Cardiac muscle cell (in vitro differentiated cells and primary cell): Measurements from ENCODE around the gene CERS6. TPM values are rescaled to one million over a fixed set of nuclear protein-coding genes. Genes with fewer than 3 reads are reported as not detected.

Experiments
- DNase-seq, 2 donors: peaks; one replicate each; pipeline versions ENCODE4 v3.0.0 to v3.0.0-alpha.2; 2010 to 2017; ENCODE audit warnings: low read depth in 1 of 2, low spot score in 1 of 2
- H3K27ac ChIP-seq: fragments of 200-600 bp; sonication (generic); 2 replicates; pipeline ENCODE4 v1.5.1; 2016
- H3K27me3 ChIP-seq: fragments of 200-600 bp; sonication (generic); 2 replicates; pipeline ENCODE4 v1.6.0; 2016; ENCODE audit warnings: control low read depth
- H3K36me3 ChIP-seq: fragments of 200-600 bp; sonication (generic); 2 replicates; pipeline ENCODE4 v1.5.1; 2016; ENCODE audit warnings: control low read depth
- H3K4me1 ChIP-seq: fragments of 200-600 bp; sonication (generic); 2 replicates; pipeline ENCODE4 v1.8.1; 2017; ENCODE audit warnings: low read depth, mild to moderate bottlenecking, mixed run types
- H3K4me3 ChIP-seq: fragments of 200-600 bp; sonication (generic); 2 replicates; pipeline ENCODE4 v1.5.1; 2016; ENCODE audit warnings: mild to moderate bottlenecking
- H3K9me3 ChIP-seq: fragments of 200-600 bp; sonication (generic); 2 replicates; pipeline ENCODE4 v1.5.1; 2017; ENCODE audit warnings: low read depth, mild to moderate bottlenecking, control low read depth
- CTCF ChIP-seq: IDR thresholded peaks from 2 replicates; pipeline ENCODE4 v1.5.1; 2012; ENCODE audit warnings: low read depth, mild to moderate bottlenecking, low read length
- polyA plus RNA-seq: library from polyadenylated mRNA; unstranded; fragments of >200 nt; fragmentation: Nextera tagmentation; extraction: Ambion mirVana; gene quantifications from 2 replicates; pipeline ENCODE4 v1.2.1, GENCODE V29; 2016
- total RNA-seq: library from RNA; depleted of rRNA; stranded (reverse); fragments of >200 nt; gene quantifications from 2 replicates; pipeline ENCODE4 v1.2.3, GENCODE V29; 2016

Gene CERS6
- total and polyA plus RNA-seq, 2 experiments from 2014 or later, result 17.1 to 26.6 TPM

GRCh38 chr2:168436840-168437239 lies 19.2 kb upstream of the CERS6 start:
- no peak for TF ChIP-seq CTCF
- Histone ChIP-seq H3K4me3 (no peak overlapping the region), H3K9me3 (no peaks in the 10 kb centered on the region), H3K27me3 (no peaks in the 10 kb centered on the region), H3K4me1 (peaks cover 10% of the 10 kb centered on the region), H3K27ac (no peak overlapping the region), H3K36me3 (no peaks in the 10 kb centered on the region)
- DNase-seq, result peak in 1 of 2 donors; percentile 44

GRCh38 chr2:168438553-168438952 lies 17.5 kb upstream of the CERS6 start:
- Histone ChIP-seq H3K4me1 (peaks cover 10% of the 10 kb centered on the region), H3K27me3 (no peaks in the 10 kb centered on the region), H3K36me3 (no peaks in the 10 kb centered on the region), H3K27ac (no peak overlapping the region), H3K9me3 (no peaks in the 10 kb centered on the region), H3K4me3 (no peak overlapping the region)
- no peak for TF ChIP-seq CTCF
- no peak for DNase-seq

- Histone ChIP-seq H3K27ac (no peak overlapping the region), H3K9me3 (no peaks in the 10 kb centered on the region), H3K4me1 (peaks cover 3% of the 10 kb centered on the region), H3K36me3 (no peaks in the 10 kb centered on the region), H3K27me3 (no peaks in the 10 kb centered on the region), H3K4me3 (no peak overlapping the region)
- no peak for TF ChIP-seq CTCF
- peak in 1 of 2 donors; percentile 38 for DNase-seq
Measured at GRCh38 chr2:168439536-168439935, 16.5 kb upstream of the CERS6 start.

GRCh38 chr2:168441214-168441872 lies 14.7 kb upstream of the CERS6 start:
- no peak overlapping the region for H3K4me3 ChIP-seq
- no peak for DNase-seq
- TF ChIP-seq CTCF, result no peak
- no peaks in the 10 kb centered on the region for H3K36me3 ChIP-seq
- H3K27ac ChIP-seq, result no peak overlapping the region
- H3K4me1 ChIP-seq, result peaks cover 3% of the 10 kb centered on the region
- no peaks in the 10 kb centered on the region for H3K27me3 ChIP-seq
- no peaks in the 10 kb centered on the region for H3K9me3 ChIP-seq

- H3K36me3 ChIP-seq, result no peaks in the 10 kb centered on the region
- no peaks in the 10 kb centered on the region for H3K27me3 ChIP-seq
- H3K4me1 ChIP-seq, result peaks cover 3% of the 10 kb centered on the region
- no peak overlapping the region for H3K27ac ChIP-seq
- H3K9me3 ChIP-seq, result no peaks in the 10 kb centered on the region
- no peak for TF ChIP-seq CTCF
- no peak overlapping the region for H3K4me3 ChIP-seq
- DNase-seq, result no peak
Measured at GRCh38 chr2:168443818-168444217, 12.3 kb upstream of the CERS6 start.

GRCh38 chr2:168445960-168446359 lies 10.1 kb upstream of the CERS6 start:
- Histone ChIP-seq H3K27ac (no peak overlapping the region), H3K4me1 (no peaks in the 10 kb centered on the region), H3K9me3 (no peaks in the 10 kb centered on the region), H3K36me3 (no peaks in the 10 kb centered on the region), H3K4me3 (no peak overlapping the region), H3K27me3 (no peaks in the 10 kb centered on the region)
- no peak for TF ChIP-seq CTCF
- no peak for DNase-seq
